GM23248 (cell line): ENCODE data around the gene SPDYE6. TPM values are rescaled to one million over a fixed set of nuclear protein-coding genes. Genes with fewer than 3 reads are reported as not detected.

Source experiments
- DNase-seq: peaks from one replicate; pipeline ENCODE4 v3.0.0-alpha.2; 2015
- H2AFZ ChIP-seq: fragments of 200-600 bp; sonication (generic); 2 replicates; pipeline ENCODE4 v1.6.1; 2016; ENCODE audit warnings: antibody characterized with exemption
- H3F3A ChIP-seq: fragments of 200-600 bp; sonication (generic); 2 replicates; pipeline ENCODE4 v1.6.1; 2016; ENCODE audit warnings: mild to moderate bottlenecking, antibody characterized with exemption, mixed run types; ENCODE audit not compliant: insufficient read depth
- H3K27ac ChIP-seq: fragments of 200-600 bp; sonication (generic); 2 replicates; pipeline ENCODE4 v1.5.1; 2016; ENCODE audit warnings: mild to moderate bottlenecking
- H3K27me3 ChIP-seq: fragments of 200-600 bp; sonication (generic); replicated peaks from 2 replicates; pipeline ENCODE4 v1.6.1; 2016; ENCODE audit warnings: mild to moderate bottlenecking; ENCODE audit not compliant: insufficient read depth
- H3K36me3 ChIP-seq: fragments of 200-600 bp; sonication (generic); 2 replicates; pipeline ENCODE4 v1.6.1; 2016; ENCODE audit warnings: low read depth, mild to moderate bottlenecking
- H3K4me1 ChIP-seq: fragments of 200-600 bp; sonication (generic); 2 replicates; pipeline ENCODE4 v1.6.1; 2016; ENCODE audit warnings: mild to moderate bottlenecking; ENCODE audit not compliant: insufficient read depth
- H3K4me2 ChIP-seq: fragments of 200-600 bp; sonication (generic); one replicate; pipeline ENCODE4 v1.6.1; 2016; ENCODE audit warnings: mild to moderate bottlenecking; ENCODE audit not compliant: unreplicated experiment
- H3K4me3 ChIP-seq: fragments of 200-600 bp; sonication (generic); 2 replicates; pipeline ENCODE4 v1.5.1; 2016; ENCODE audit warnings: mild to moderate bottlenecking
- H3K79me2 ChIP-seq: fragments of 200-600 bp; sonication (generic); 2 replicates; pipeline ENCODE4 v1.6.1; 2016; ENCODE audit warnings: mild to moderate bottlenecking; ENCODE audit not compliant: insufficient read depth
- H3K9ac ChIP-seq: fragments of 200-600 bp; sonication (generic); 2 replicates; pipeline ENCODE4 v1.6.1; 2016; ENCODE audit warnings: mild to moderate bottlenecking
- H3K9me2 ChIP-seq: fragments of 200-600 bp; sonication (generic); 2 replicates; pipeline ENCODE4 v1.6.1; 2016; ENCODE audit warnings: mixed run types, mild to moderate bottlenecking, moderate library complexity; ENCODE audit not compliant: insufficient read depth
- H3K9me3 ChIP-seq: fragments of 200-600 bp; sonication (generic); one replicate; pipeline ENCODE4 v1.6.1; 2017; ENCODE audit warnings: low read depth
- H4K20me1 ChIP-seq: fragments of 200-600 bp; sonication (generic); 2 replicates; pipeline ENCODE4 v1.6.0; 2016; ENCODE audit not compliant: insufficient read depth
- EZH2 ChIP-seq: fragments of 200-600 bp; sonication (generic); IDR thresholded peaks from 2 replicates; pipeline ENCODE4 v1.6.1; 2018; ENCODE audit warnings: antibody characterized with exemption, mild to moderate bottlenecking; ENCODE audit not compliant: insufficient read depth, poor library complexity, severe bottlenecking
- EZH2phosphoT487 ChIP-seq: fragments of 200-600 bp; sonication (generic); IDR thresholded peaks from 2 replicates; pipeline ENCODE4 v1.6.1; 2018; ENCODE audit warnings: antibody characterized with exemption, moderate library complexity, mild to moderate bottlenecking, low read depth; ENCODE audit not compliant: insufficient read depth
- WGBS, 2 experiments: methylation state at CpG; one replicate each; pipeline ENCODE4 v1.1.6; 2015 to 2017; ENCODE audit warnings: low lambda C conversion rate in 2 of 2, low coverage in 1 of 2; ENCODE audit errors: missing lambda C conversion rate in 2 of 2; 5-methylcytosine and 5-hydroxymethylcytosine counted together
- in situ Hi-C: fragments of 300-500 bp; cut with MboI; formaldehyde crosslinking; loops from 2 replicates; pipeline ENCODE4 v1.15.0; 2020
- polyA plus RNA-seq: library from polyadenylated mRNA; unstranded; fragments of >200 nt; fragmentation: Nextera tagmentation; extraction: Ambion mirVana; gene quantifications from 2 replicates; pipeline ENCODE4 v1.2.1, GENCODE V29; 2016
- total RNA-seq: library from RNA; depleted of rRNA; stranded (reverse); fragments of >200 nt; shearing (Covaris generic); gene quantifications from 2 replicates; pipeline ENCODE4 v1.2.3, GENCODE V29; 2014

Gene SPDYE6
- total and polyA plus RNA-seq, 2 experiments from 2014 or later = not detected

- Histone ChIP-seq H3K9me2 (no peaks in the 10 kb centered on the region), H3K4me1 (no peaks in the 10 kb centered on the region), H3K36me3 (no peaks in the 10 kb centered on the region), H4K20me1 (no peaks in the 10 kb centered on the region), H2AFZ (no peak overlapping the region), H3K4me3 (no peak overlapping the region), H3K4me2 (no peak overlapping the region), H3K79me2 (no peaks in the 10 kb centered on the region), H3K9me3 (no peaks in the 10 kb centered on the region), H3K27ac (no peak overlapping the region), H3K27me3 (peaks cover 5% of the 10 kb centered on the region), H3K9ac (no peak overlapping the region), H3F3A (no peaks in the 10 kb centered on the region)
- peak; percentile 18 for DNase-seq
- WGBS, 2 experiments = 74 to 81% methylated on average over 6 of the region's 7 CpGs
- TF ChIP-seq EZH2phosphoT487 (no peak), EZH2 (no peak)
- in situ Hi-C loops = no loop called here
These were observed 37.7 kb downstream of the SPDYE6 start for GRCh38 chr7:102318482-102318971.

- DNase-seq = no peak
- Histone ChIP-seq H3K4me3 (no peak overlapping the region), H3K4me1 (no peaks in the 10 kb centered on the region), H2AFZ (no peak overlapping the region), H3K9me3 (no peaks in the 10 kb centered on the region), H3K27ac (no peak overlapping the region), H3K9ac (no peak overlapping the region), H4K20me1 (no peaks in the 10 kb centered on the region), H3F3A (no peaks in the 10 kb centered on the region), H3K27me3 (peaks cover 5% of the 10 kb centered on the region), H3K79me2 (no peaks in the 10 kb centered on the region), H3K9me2 (no peaks in the 10 kb centered on the region), H3K4me2 (no peak overlapping the region), H3K36me3 (no peaks in the 10 kb centered on the region)
- in situ Hi-C loops = no loop called here
- TF ChIP-seq EZH2phosphoT487 (no peak), EZH2 (no peak)
- 81 to 82% methylated on average over 21 to 24 of the region's 24 CpGs for WGBS, 2 experiments
These were observed 38.8 kb downstream of the SPDYE6 start for GRCh38 chr7:102317231-102318059.

DNA sequence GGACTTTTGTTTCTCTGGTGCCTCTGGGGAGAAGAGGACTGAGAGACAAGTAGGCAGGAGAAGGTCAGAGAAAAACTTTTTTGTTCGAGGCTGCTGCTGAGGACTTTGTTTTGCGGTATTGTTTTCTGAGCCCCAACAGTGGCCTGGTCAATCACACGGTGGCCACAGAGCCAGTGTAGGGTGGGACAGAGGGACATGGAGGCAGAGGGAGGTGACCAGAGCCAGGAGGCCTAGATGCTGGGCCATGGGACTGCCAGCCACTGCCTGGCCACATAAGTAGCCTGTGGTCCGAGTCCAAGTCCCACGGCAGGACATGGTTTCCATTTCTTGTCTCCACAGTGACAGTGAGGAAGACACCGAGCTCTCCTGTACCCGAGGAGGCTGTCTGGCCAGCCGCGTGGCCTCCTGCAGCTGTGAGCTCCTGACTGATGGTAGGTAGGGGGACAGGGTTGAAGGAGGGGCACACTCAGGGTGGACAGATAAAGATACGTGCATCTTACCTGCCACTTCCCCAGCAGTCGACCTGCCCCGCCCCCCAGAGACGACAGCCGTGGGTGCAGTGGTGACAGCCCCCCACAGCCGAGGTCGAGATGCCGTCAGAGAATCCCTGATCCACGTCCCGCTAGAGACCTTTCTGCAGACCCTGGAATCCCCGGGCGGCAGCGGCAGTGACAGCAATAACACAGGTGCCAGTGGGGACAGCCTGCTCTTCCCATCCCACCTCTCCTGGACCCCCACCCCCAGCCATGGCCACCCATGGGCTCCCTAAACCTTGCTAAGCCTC lies 42.1 kb downstream of the SPDYE6 start:
- Histone ChIP-seq H3K9ac (no peak overlapping the region), H3K4me2 (no peak overlapping the region), H3K9me3 (no peaks in the 10 kb centered on the region), H3K9me2 (no peaks in the 10 kb centered on the region), H3K4me3 (no peak overlapping the region), H3F3A (no peaks in the 10 kb centered on the region), H4K20me1 (no peaks in the 10 kb centered on the region), H3K27me3 (no peaks in the 10 kb centered on the region), H3K36me3 (no peaks in the 10 kb centered on the region), H3K4me1 (no peaks in the 10 kb centered on the region), H2AFZ (no peak overlapping the region), H3K27ac (no peak overlapping the region), H3K79me2 (no peaks in the 10 kb centered on the region)
- 77 to 85% methylated on average over 16 to 22 of the region's 22 CpGs for WGBS, 2 experiments
- in situ Hi-C loops = no loop called here
- DNase-seq = no peak
- TF ChIP-seq EZH2 = no peak
- TF ChIP-seq EZH2phosphoT487 = no peak

GRCh38 chr7:102312317-102312716 lies 43.9 kb downstream of the SPDYE6 start:
- WGBS, 2 experiments = 91 to 100% methylated on average over 2 of the region's 2 CpGs
- Histone ChIP-seq H3F3A (no peaks in the 10 kb centered on the region), H3K27me3 (no peaks in the 10 kb centered on the region), H3K4me3 (no peak overlapping the region), H4K20me1 (no peaks in the 10 kb centered on the region), H3K9me2 (no peaks in the 10 kb centered on the region), H3K79me2 (no peaks in the 10 kb centered on the region), H3K4me2 (no peak overlapping the region), H3K9me3 (no peaks in the 10 kb centered on the region), H3K36me3 (no peaks in the 10 kb centered on the region), H3K9ac (no peak overlapping the region), H2AFZ (no peak overlapping the region), H3K27ac (no peak overlapping the region), H3K4me1 (no peaks in the 10 kb centered on the region)
- no peak for TF ChIP-seq EZH2phosphoT487
- TF ChIP-seq EZH2 = no peak
- no peak for DNase-seq
- in situ Hi-C loops = no loop called here
